KMS-11 (cell line): ENCODE results near the gene CYP2E1.

Experiments
- H2AFZ ChIP-seq: fragments of 200-600 bp; sonication (generic); 2 replicates; pipeline ENCODE4 v1.6.1; 2016; ENCODE audit warnings: antibody characterized with exemption, mixed run types, low read depth
- H3K27ac ChIP-seq: fragments of 200-600 bp; sonication (generic); 2 replicates; pipeline ENCODE4 v1.6.1; 2016; ENCODE audit warnings: mild to moderate bottlenecking, mixed run types
- H3K27me3 ChIP-seq: fragments of 200-600 bp; sonication (generic); 2 replicates; pipeline ENCODE4 v1.6.1; 2017; ENCODE audit warnings: mild to moderate bottlenecking, low read depth, mixed run types, moderate library complexity; ENCODE audit not compliant: insufficient read depth
- H3K36me3 ChIP-seq: fragments of 200-600 bp; sonication (generic); 2 replicates; pipeline ENCODE4 v1.6.1; 2017; ENCODE audit warnings: mild to moderate bottlenecking, mixed run types; ENCODE audit not compliant: insufficient read depth
- H3K4me1 ChIP-seq: fragments of 200-600 bp; sonication (generic); 2 replicates; pipeline ENCODE4 v1.6.1; 2016; ENCODE audit warnings: mild to moderate bottlenecking, low read depth, mixed run types; ENCODE audit not compliant: poor library complexity, severe bottlenecking
- H3K4me2 ChIP-seq: fragments of 200-600 bp; sonication (generic); 2 replicates; pipeline ENCODE4 v1.7.0; 2016; ENCODE audit warnings: mild to moderate bottlenecking, mixed run types
- H3K4me3 ChIP-seq: fragments of 200-600 bp; sonication (generic); IDR thresholded peaks from 2 replicates; pipeline ENCODE4 v1.6.1; 2017; ENCODE audit warnings: low read depth, low read length, mixed read lengths; ENCODE audit not compliant: insufficient read depth
- H3K79me2 ChIP-seq: fragments of 200-600 bp; sonication (generic); 2 replicates; pipeline ENCODE4 v1.6.1; 2016; ENCODE audit warnings: low read depth, mixed run types; ENCODE audit not compliant: insufficient read depth
- H3K9ac ChIP-seq: fragments of 200-600 bp; sonication (generic); 2 replicates; pipeline ENCODE4 v1.6.1; 2016; ENCODE audit warnings: mild to moderate bottlenecking, mixed run types
- H4K20me1 ChIP-seq: fragments of 200-600 bp; sonication (generic); 2 replicates; pipeline ENCODE4 v1.6.1; 2016; ENCODE audit warnings: mild to moderate bottlenecking, mixed run types; ENCODE audit not compliant: insufficient read depth
- CTCF ChIP-seq: fragments of 200-600 bp; sonication (generic); conservative IDR thresholded peaks from 2 replicates; pipeline ENCODE4 v1.6.1; 2017; ENCODE audit warnings: low read depth, mild to moderate bottlenecking, antibody characterized with exemption, low read length, moderate library complexity, mixed read lengths

CYP2E1 gene

GRCh38 chr10:133526957-133527588 is at the start of gene CYP2E1:
TSS of gene CYP2E1 (plus strand) at chr10:133527363. CDS start at chr10:133527396, 33 bp downstream.
- no peaks in the 10 kb centered on the region for H4K20me1 ChIP-seq
- no peak within 1 kb of the TSS for H3K4me2 ChIP-seq
- H3K27me3 ChIP-seq, result peaks cover 15% of the 10 kb centered on the region
- no peaks in the 10 kb centered on the region for H3K4me1 ChIP-seq
- no peak within 1 kb of the TSS for H2AFZ ChIP-seq
- H3K9ac ChIP-seq, result no peak within 1 kb of the TSS
- no peak within 1 kb of the TSS for H3K4me3 ChIP-seq
- no peaks in the 10 kb centered on the region for H3K36me3 ChIP-seq
- TF ChIP-seq CTCF, result no peak
- H3K27ac ChIP-seq, result no peak within 1 kb of the TSS
- no peaks in the 10 kb centered on the region for H3K79me2 ChIP-seq

DNA sequence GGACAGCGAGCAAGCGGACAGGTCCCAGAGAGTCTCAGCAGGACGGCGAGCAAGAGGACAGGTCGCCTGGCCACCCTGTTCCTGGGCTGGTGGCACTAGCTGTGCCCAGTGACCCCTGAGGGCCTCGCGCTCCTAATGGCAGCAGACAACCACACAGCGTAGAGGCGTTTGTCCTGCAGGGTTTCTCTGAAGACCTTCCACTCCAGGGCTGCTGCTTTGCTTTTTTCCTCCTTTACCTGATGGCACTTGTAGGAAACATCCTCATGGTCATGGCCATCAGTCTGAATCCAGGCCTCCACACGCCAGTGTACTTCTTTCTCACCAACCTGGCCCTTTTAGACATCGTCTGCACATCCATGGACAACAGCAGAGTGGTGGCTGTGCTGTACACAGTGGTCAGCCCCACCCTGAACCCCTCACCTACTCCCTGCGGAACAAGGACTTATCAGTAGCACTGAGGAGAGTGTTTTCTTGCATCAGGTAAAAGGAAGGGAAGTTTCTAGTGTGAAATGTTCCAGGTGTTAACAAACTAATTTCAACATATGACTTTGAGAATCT is 46.0 kb upstream of the CYP2E1 start:
- peaks cover 22% of the 10 kb centered on the region; the same call in 1 of the 2 replicates for H3K27me3 ChIP-seq
- no peaks in the 10 kb centered on the region for H3K79me2 ChIP-seq
- no peaks in the 10 kb centered on the region for H3K36me3 ChIP-seq
- H3K4me2 ChIP-seq, result no peak overlapping the region
- no peaks in the 10 kb centered on the region for H3K4me1 ChIP-seq
- H3K27ac ChIP-seq, result no peak overlapping the region
- H3K4me3 ChIP-seq, result no peak overlapping the region
- H4K20me1 ChIP-seq, result no peaks in the 10 kb centered on the region
- H2AFZ ChIP-seq, result no peak overlapping the region
- no peak for TF ChIP-seq CTCF
- no peak overlapping the region for H3K9ac ChIP-seq

GRCh38 chr10:133481657-133482056 is 45.5 kb upstream of the CYP2E1 start:
- TF ChIP-seq CTCF, result no peak
- Histone ChIP-seq H3K9ac (no peak overlapping the region), H3K79me2 (no peaks in the 10 kb centered on the region), H3K27ac (no peak overlapping the region), H4K20me1 (no peaks in the 10 kb centered on the region), H3K4me1 (no peaks in the 10 kb centered on the region), H3K27me3 (peaks cover 18% of the 10 kb centered on the region; the same call in 1 of the 2 replicates), H3K4me3 (no peak overlapping the region), H2AFZ (no peak overlapping the region), H3K36me3 (no peaks in the 10 kb centered on the region), H3K4me2 (no peak overlapping the region)

GRCh38 chr10:133484818-133485217 is 42.3 kb upstream of the CYP2E1 start:
- no peak for TF ChIP-seq CTCF
- Histone ChIP-seq H3K4me3 (no peak overlapping the region), H3K79me2 (no peaks in the 10 kb centered on the region), H3K9ac (no peak overlapping the region), H3K4me1 (peaks cover 6% of the 10 kb centered on the region), H3K27me3 (peaks cover 16% of the 10 kb centered on the region; the same call in 1 of the 2 replicates), H3K36me3 (no peaks in the 10 kb centered on the region), H2AFZ (no peak overlapping the region), H3K27ac (no peak overlapping the region), H3K4me2 (no peak overlapping the region), H4K20me1 (no peaks in the 10 kb centered on the region)
